ENCODE measurements around the gene ZNF19. TPM values are rescaled to one million over a fixed set of nuclear protein-coding genes. Genes with fewer than 3 reads are reported as not detected.

The ZNF19 gene
- total and polyA plus RNA-seq, 2 donors (not counting 3 experiments of a cell fraction or from before 2014, with no cell fraction given), result 0.98 to 2.6 TPM

DNA sequence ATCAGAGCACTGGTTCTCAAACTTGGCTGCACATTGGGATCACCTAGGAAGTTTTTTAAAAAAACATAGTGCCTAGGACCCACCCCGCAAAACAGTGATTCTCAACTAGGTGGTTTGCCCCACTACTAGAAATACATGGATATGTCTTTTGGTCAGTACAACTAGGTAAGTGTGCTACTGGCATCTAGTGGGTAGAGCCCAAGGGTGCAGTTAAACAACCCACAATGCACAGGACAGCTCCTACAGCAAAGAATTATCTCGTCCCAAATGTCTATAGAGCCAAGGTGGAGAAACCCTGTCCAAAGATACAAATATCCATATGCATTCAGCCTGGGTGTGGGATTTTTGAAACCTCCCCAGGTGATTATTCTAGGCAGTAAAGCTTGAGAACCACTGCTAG, 11.8 kb upstream of the ZNF19 start:
- TF ChIP-seq, protein P1, sequence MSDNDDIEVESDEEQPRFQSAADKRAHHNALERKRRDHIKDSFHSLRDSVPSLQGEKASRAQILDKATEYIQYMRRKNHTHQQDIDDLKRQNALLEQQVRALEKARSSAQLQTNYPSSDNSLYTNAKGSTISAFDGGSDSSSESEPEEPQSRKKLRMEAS (IDR thresholded peaks at IDR 0.05; ENCODE audit: insufficient read depth, insufficient read length), result no peak
- TF ChIP-seq, protein P2, sequence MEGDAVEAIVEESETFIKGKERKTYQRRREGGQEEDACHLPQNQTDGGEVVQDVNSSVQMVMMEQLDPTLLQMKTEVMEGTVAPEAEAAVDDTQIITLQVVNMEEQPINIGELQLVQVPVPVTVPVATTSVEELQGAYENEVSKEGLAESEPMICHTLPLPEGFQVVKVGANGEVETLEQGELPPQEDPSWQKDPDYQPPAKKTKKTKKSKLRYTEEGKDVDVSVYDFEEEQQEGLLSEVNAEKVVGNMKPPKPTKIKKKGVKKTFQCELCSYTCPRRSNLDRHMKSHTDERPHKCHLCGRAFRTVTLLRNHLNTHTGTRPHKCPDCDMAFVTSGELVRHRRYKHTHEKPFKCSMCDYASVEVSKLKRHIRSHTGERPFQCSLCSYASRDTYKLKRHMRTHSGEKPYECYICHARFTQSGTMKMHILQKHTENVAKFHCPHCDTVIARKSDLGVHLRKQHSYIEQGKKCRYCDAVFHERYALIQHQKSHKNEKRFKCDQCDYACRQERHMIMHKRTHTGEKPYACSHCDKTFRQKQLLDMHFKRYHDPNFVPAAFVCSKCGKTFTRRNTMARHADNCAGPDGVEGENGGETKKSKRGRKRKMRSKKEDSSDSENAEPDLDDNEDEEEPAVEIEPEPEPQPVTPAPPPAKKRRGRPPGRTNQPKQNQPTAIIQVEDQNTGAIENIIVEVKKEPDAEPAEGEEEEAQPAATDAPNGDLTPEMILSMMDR (IDR thresholded peaks at IDR 0.05; ENCODE audit: extremely low read depth in 1 of 2, insufficient read depth in 1 of 2, low read depth in 1 of 2, low read length in 2 of 2), result no peak
- TF ChIP-seq FOS (IDR thresholded peaks at IDR 0.05; ENCODE audit: borderline replicate concordance, insufficient read depth, low read length) (no peak), EZH2 (IDR thresholded peaks at IDR 0.05; ENCODE audit: borderline replicate concordance, low read depth, low read length, severe bottlenecking) (no peak), POLR2AphosphoS5 (IDR thresholded peaks at IDR 0.05; ENCODE audit: insufficient read depth, low read depth, low read length) (no peak), JUN (IDR thresholded peaks at IDR 0.05; ENCODE audit: borderline replicate concordance, insufficient read depth, insufficient read length, low read depth) (no peak), MYC (IDR thresholded peaks at IDR 0.05; ENCODE audit: low read depth, low read length) (no peak), POLR2A (IDR thresholded peaks at IDR 0.05; ENCODE audit: low read depth, low read length) (no peak), GATA2 (IDR thresholded peaks at IDR 0.05; ENCODE audit: insufficient read depth, insufficient read length, low read depth, low read length) (no peak)
- POLR2A ChIA-PET, result no interaction called here
- Histone ChIP-seq H3K4me2 (ENCODE audit: insufficient read depth, low read length) (no peak overlapping the region), H3K4me3 (replicated peaks in 1 of 3; ENCODE audit: insufficient read depth in 1 of 3, low read depth in 1 of 3, low read length in 3 of 3) (no peak overlapping the region), H3K4me1 (ENCODE audit: control insufficient read depth, extremely low read depth, insufficient read depth, low read length) (no peaks in the 10 kb centered on the region), H3K79me2 (ENCODE audit: control insufficient read depth, insufficient read depth, low read length) (no peaks in the 10 kb centered on the region), H3K27ac (ENCODE audit: insufficient read depth, low read depth, low read length) (no peak overlapping the region), H3K9me3 (replicated peaks; ENCODE audit: control insufficient read depth, insufficient read depth, low read length) (no peaks in the 10 kb centered on the region), H3K36me3 (ENCODE audit: control insufficient read depth in 2 of 2, extremely low read depth in 1 of 2, insufficient read depth in 2 of 2, low read length in 2 of 2) (no peaks in the 10 kb centered on the region), H3K27me3 (ENCODE audit: control insufficient read depth in 2 of 2, insufficient read depth in 2 of 2, low read length in 2 of 2) (no peaks in the 10 kb centered on the region), H4K20me1 (replicated peaks; ENCODE audit: control insufficient read depth, extremely low read depth, insufficient read depth, low read length) (no peaks in the 10 kb centered on the region), H2AFZ (ENCODE audit: low read depth, low read length) (no peak overlapping the region), H3K9me1 (replicated peaks; ENCODE audit: control insufficient read depth, extremely low read depth, insufficient read depth, low read length) (no peaks in the 10 kb centered on the region), H3K9ac (replicated peaks; ENCODE audit: extremely low read depth, insufficient read depth, low read length) (no peak overlapping the region)
- BruUV-seq (replicated peaks), result no TSS peak
- FAIRE-seq (no peak), DNase-seq (ENCODE audit: low read depth, low spot score) (no peak)
- CTCF ChIA-PET, result interaction anchor here (1.3 to 6.3 kb wide), 5 partner anchors 19 to 142 kb away, joined by 3 to 229 read pairs (median 11); partner anchors contain the start of gene CALB2
- intact Hi-C loops (cut with micrococcal nuclease) (no loop called here), dilution Hi-C loops (cut with MboI; ENCODE audit: extremely low pct_ligation_motif_present, low sequenced_read_pairs) (no loop called here)

Measured in endothelial cell of umbilical vein (primary cell).